22Rv1 (cell line): Measurements from ENCODE around the gene ZNF480.
"Not testable (repeated sequence)": the region's sequence is repeated elsewhere in the genome, so short reads cannot be mapped to it uniquely, and the experiment has no call there.

Source experiments
- ZFX ChIP-seq: fragments of 450-650 bp; IDR thresholded peaks from 2 replicates; pipeline ENCODE4 v1.6.1; 2017; ENCODE audit warnings: antibody characterized with exemption, borderline replicate concordance
- TF ChIP-seq, protein P1 (sequence below): fragments of 450-650 bp; IDR thresholded peaks from 2 replicates; pipeline ENCODE4 v1.5.1; 2017; ENCODE audit warnings: mild to moderate bottlenecking

DNA sequence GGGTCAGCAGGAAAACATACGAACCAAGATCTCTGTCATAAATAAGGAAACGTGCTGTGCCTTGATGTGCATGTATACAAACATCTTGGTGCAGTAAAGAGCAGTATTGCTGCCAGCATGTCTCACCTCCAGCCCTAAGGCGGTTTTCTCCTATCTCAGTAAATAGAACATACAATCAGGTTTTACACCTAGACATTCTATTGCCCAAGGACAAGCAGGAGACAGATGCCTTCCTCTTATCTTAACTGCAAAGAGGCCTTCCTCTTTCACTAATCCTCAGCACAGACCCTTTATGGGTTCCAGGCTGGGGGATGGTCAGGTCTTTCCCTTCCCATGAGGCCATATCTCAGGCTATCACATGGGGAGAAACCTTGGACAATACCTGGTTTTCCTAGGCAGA lies 42.1 kb downstream of the ZNF480 start:
- TF ChIP-seq, protein P1, sequence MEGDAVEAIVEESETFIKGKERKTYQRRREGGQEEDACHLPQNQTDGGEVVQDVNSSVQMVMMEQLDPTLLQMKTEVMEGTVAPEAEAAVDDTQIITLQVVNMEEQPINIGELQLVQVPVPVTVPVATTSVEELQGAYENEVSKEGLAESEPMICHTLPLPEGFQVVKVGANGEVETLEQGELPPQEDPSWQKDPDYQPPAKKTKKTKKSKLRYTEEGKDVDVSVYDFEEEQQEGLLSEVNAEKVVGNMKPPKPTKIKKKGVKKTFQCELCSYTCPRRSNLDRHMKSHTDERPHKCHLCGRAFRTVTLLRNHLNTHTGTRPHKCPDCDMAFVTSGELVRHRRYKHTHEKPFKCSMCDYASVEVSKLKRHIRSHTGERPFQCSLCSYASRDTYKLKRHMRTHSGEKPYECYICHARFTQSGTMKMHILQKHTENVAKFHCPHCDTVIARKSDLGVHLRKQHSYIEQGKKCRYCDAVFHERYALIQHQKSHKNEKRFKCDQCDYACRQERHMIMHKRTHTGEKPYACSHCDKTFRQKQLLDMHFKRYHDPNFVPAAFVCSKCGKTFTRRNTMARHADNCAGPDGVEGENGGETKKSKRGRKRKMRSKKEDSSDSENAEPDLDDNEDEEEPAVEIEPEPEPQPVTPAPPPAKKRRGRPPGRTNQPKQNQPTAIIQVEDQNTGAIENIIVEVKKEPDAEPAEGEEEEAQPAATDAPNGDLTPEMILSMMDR, result not testable (repeated sequence)
- not testable (repeated sequence) for TF ChIP-seq ZFX
